HT-29 (cell line): ENCODE measurements around the gene LAMB3. TPM values are rescaled to one million over a fixed set of nuclear protein-coding genes. Genes with fewer than 3 reads are reported as not detected.
A peak's percentile ranks its signal among the peaks of the same experiment; 100 is the strongest.

Experiments used
- DNase-seq: peaks from one replicate; pipeline ENCODE4 v3.0.0-alpha.2; 2015; ENCODE audit warnings: low spot score
- total RNA-seq: library from RNA; depleted of rRNA; stranded (reverse); fragments of >200 nt; shearing (Covaris generic); gene quantifications from 2 replicates; pipeline ENCODE4 v1.2.3, GENCODE V29; 2014

Gene LAMB3
- total RNA-seq, 1 experiment from 2014 or later = 120 TPM

DNA sequence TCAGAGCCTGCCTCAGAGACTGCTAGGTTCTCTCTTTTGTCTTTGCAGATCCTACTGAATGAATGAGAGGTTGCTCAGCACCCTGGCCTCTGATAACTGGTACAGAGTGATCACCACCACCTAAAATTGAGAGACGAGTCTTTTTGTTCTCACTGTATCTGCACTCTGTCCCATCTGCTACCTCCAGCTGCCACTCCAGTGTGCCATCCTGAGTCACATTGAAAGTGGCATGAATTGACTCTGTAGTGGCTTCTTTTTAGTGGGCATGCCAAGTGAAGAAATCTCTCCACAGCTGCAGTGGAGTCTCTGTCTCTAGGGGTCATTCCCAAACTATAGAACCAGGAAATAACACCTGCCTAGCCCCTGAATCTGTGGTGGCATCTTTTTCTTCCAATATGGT, 54.0 kb downstream of the LAMB3 start:
- no peak for DNase-seq

- DNase-seq = no peak
Measured at GRCh38 chr1:209597499-209597898, 54.7 kb downstream of the LAMB3 start.

DNA sequence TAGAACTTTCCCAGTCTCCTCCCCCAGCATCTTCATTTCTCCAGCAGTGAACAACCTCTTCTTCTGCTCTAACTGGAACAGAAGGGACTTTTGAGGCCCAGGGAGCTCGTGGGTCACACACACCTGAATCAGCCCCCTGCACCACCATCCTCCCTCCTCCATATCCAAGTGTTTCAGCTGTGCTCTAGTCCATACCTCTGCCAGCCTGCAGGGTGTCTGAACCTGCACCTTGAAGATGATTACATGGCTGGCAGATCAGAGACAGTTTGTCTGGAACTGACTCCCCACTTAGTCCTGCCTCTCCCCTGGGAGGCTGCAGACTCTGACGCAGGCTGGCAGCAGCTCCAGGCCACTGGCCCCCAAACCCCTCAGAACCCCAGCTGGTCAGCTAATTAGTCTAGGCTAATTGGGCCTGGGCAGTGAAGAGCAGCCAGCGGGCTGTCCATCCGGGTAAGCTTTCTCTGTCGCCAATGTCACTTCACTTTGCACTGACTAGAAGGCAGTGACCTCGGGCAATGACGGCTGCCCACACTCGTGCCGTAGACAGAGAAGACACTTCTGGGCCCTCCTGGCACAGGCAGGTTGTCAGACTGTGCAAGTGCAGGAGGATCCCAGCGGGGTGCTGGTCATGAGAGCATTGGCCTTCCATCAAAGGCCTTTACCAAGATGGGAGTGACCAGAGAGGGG, 56.5 kb downstream of the LAMB3 start:
- no peak for DNase-seq

DNA sequence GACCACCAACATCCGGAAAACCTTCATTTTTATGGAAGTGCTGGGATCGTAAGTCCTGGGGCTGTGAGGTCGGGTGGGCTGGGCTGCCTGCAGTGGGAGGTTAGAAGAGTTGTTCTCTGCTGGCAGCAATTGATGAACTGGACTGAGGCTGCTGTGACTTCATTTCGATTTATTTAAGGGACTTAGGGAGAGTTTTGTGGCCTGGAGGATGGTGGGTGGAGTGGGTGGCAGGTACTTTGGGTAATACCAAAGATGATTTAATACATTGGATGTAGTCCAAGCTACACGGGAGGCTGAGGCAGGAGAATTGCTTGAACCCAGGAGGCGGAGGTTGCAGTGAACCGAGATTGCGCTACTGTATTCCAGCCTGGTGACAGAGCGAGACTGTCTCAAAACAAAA, 57.2 kb downstream of the LAMB3 start:
- DNase-seq = no peak

- no peak for DNase-seq
Measured at GRCh38 chr1:209594440-209594839, 57.8 kb downstream of the LAMB3 start.

DNA sequence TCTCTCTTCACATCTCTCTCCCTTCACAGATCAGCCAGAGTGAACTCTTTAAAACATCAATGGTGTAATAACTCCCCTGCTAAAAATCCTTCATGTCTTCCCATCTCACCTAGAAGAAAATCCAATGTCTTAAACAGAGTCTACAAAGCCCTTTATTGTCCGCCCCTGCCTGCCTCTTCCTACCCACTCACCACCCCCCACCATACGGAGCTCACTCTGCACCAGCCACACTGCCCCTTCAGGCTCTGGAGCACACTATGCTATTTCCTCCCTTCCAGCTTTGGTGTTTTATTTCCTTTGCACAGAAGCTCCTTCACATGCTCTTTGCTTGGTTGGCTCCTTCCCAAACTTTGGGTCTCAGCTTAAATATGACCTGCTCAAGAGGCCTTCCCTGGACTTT, 58.5 kb downstream of the LAMB3 start:
- DNase-seq = no peak

DNA sequence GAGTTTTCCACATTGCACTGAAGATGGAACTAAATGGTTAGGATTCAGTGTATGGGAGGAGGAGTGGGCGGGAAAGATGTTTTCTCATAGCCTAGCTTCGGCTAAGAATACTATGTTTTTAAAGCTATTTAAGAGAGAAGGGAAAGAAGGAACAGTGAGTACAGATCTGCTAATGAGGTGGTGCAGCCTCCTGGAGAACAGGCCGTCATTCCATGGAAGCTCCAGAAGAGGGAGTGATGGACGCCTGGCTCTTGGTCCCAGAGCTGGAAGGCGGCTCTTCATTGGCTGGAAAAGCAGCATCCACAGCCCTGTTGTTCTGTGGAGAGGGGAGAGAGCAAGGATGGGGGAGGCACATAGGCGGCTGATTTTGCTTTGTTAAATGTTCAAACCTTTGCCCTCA, 61.8 kb downstream of the LAMB3 start:
- peak; percentile 51 for DNase-seq

- no peak for DNase-seq
Measured at GRCh38 chr1:209589863-209590262, 62.4 kb downstream of the LAMB3 start.

GRCh38 chr1:209589440-209589839, 62.8 kb downstream of the LAMB3 start:
- no peak for DNase-seq

DNA sequence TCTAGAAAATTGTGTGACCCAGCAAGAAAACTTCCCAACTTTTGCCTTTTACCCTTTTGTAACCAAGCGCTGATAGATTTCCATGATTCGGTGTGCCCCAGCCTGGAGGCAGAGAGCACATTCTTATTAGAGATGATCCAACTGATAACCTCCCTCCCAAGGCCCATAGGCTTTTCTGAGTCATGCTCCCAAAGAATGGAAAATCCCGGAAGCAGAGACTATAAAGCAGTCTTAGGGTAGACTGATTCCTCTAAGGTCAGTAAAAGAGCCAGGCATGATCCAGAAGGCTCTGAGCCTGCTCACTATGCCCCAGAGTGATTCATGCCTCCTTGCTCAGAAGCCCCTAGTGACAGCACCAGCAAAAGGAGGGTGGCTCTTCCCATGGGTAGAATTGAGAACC, 64.4 kb downstream of the LAMB3 start:
- DNase-seq = no peak

DNA sequence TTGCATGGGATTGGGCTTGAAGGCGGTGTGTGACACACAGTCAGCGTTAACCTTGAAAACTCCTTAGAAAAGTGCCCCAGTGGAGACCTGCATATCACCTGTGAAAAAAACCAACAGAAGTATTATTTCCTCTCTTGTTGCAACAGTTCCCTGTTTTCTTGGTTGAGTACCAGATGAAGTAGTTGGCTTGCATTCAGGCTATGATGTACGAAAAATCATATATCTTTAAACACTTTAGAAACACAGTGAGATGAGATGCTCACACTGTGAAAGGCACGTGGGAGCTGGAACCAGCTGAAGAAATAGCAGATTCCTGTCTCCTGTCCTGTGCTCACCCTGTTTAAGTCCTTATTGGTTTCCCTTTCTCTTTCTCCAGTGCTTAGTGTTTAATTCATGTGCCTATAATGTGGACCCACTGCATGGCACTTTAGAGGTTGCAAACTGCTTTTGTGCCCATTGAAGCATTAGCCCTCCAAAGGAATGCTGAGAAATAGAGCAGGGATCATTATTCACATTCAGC, 65.9 kb downstream of the LAMB3 start:
- DNase-seq = no peak

DNA sequence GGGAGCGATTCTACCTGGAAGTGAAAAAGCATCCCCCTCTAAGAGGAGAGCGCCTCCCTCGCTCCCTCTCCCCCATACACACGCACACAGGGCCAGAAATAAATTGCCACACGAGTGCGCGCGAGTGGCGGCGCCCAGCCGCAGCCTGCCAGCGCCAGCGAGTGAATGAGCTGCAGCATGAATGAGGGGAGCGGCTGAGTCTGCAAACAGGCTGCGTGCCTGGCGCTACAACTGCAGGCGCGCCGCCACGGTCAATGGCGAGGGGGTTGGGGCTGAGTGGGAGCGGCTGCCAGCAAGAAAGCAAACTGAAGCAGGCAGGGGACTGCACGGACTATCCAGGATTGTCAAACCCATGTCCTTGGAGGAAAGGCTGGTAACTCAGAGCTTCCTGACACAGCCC, 66.6 kb downstream of the LAMB3 start:
- DNase-seq = no peak

DNA sequence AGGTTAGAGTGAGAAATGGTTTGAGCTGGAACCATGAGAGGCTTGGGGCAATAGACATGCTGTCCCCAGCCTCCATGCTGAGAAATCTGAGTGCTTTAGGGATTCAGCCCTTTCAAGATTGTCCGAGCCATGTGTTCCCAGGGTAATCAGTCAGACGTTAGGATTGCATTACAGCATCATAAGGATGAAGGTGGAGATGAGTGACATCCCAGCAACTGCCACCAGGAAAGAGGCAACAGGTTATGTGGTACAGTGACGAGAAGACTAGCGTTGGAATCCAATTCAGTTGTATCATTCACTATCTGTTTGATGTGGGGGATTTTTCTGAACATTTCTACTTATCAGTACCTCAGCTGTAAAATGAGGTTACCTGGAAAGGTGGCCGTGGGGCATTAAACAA, 67.0 kb downstream of the LAMB3 start:
- no peak for DNase-seq

DNA sequence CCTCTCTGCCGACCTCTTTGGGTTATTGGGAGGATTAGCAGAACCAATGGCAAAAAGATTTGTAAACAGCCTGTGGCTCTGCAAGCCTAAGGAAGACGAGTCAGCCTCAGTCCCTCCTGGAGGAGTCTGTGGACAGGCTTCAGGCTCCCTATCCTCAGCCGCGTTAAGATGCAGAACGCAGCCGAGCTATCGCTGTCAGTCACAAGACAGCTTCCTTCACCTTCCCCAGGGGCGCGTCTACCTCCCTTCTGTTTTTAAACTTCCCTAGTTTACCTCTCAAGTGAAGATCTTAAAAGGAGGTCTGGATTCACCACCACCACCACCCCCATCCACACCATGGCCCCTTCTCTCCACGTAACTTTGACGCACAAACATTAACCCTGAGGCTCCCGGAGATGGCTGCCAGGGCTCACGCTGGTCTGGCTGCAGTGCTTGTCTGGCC, 68.0 kb downstream of the LAMB3 start:
- DNase-seq = no peak

GRCh38 chr1:209583408-209583807, 68.8 kb downstream of the LAMB3 start, which contains the start of gene CAMK1G:
Gene CAMK1G (plus strand): TSS chr1:209583714. CDS start chr1:209594984, 11,270 bp downstream.
- DNase-seq = no peak

GRCh38 chr1:209580577-209580976, 71.6 kb downstream of the LAMB3 start:
- no peak for DNase-seq

DNA sequence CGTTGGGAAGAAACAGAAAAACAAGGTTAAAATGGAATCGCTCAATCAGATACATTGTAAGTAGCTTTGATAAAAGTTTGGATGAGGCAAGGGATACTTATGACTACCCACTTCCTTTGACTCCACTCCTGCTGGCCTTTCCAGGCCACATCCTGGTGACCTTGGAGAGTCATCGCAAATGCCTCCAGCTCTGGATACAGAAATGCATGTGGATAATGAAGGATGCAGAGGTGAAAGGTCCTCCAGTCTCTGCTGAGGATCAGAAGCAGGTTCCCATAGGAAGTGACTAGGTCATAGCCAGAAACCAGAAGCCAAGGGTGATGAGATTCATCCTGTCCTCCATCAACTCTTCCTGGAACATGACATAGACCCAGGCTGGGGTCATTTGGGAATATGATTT, 74.9 kb downstream of the LAMB3 start:
- no peak for DNase-seq

DNA sequence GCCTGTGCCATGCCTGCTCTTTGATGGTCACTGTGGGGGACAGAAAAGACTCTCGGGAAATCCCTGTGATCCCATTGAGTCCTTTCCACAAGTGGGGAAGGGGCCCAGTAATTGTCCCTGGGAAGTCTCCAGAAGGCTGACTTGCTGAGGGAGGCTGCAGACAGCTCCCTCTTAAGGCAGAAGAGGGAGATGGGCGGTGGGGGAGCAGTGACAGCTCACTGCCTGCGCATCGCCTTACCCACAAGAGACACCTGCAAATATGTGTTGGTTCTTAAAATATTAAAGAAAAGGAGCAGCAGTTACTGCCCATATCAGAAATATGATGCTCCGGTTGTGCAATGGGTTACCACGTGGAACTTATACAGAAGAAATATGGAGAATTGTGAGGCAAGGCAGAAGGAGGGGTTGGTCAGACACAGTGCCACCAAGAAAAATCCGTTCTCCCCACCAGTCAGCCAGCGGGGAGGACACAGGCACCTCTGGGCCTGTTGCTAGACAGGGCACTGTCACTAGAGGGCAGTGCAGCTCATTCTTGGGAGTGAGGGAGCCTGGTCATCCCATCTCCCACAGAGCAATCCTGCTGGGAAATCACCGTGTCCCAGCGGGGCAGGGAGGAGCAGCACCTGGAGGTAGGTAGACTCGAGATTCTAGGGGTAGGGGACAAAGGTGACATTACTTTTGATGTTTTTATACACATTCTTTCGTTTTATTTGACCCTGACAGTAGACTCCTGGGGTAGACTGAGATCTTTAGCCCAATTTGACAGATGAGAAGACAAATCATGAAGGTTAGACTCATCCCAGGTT, 75.6 kb downstream of the LAMB3 start:
- DNase-seq = peak; percentile 91

DNA sequence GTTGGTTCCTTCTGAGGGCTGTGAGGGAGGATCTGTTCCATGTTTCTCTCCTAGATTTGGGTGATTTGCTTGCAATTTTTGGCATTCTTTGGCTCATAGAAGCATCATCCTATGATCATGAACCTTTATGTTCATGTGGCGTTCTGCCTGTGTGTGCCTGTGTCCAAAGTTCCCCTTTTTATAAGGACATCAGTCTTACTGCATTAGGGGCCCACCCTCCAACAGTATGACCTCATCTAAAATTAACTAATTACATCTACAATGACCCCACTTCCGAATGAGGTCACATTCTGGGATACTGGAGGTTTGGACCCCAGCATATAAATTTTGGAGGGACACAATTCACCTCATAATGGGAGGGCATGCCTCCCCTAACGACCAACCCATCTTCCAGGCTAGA, 81.5 kb downstream of the LAMB3 start:
- no peak for DNase-seq

DNA sequence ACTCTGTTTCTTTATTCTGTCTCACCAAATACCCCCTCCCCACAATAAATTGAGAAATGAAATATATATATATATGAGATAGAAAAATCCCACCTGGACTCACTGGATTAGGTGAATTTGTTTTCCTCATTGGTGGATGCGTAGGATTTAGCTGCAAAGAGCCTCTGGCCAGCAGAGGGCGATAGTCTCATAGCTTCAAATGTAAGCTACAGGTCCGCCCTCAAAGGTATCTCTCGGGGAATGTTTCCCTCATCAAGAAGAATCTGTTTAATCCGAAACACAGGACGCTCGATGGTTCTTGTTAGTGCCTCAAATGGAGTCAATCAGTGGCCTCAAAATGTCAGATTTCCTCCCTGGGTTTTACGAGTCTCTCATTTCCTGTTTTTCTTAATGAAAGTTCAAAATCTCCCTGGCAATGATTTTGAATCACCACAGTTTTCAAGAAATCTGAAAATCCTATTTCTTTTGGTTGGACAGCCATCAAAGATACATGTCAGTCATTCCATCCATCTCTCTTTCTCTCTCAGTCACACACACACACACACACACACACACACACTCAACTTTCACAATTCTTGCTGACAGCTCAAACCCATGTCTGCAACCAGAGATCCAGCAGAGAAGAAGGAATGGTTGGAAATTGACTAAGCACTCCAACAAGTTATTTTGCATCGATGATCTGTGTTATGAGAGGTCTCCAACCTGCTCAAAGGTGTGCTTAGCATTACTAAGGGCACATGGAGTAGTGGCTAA, 82.6 kb downstream of the LAMB3 start:
- DNase-seq = peak; percentile 88

- no peak for DNase-seq
Measured at GRCh38 chr1:209567698-209568175, 84.5 kb downstream of the LAMB3 start.
